Dermis lymphatic vessel endothelial cell (primary cell): ENCODE data around the gene CCL3. TPM values are rescaled to one million over a fixed set of nuclear protein-coding genes. Genes with fewer than 3 reads are reported as not detected.

ENCODE experiments used
- total RNA-seq: library from RNA; depleted of rRNA; stranded (reverse); fragments of >200 nt; gene quantifications from 2 replicates; pipeline ENCODE4 v1.2.1, GENCODE V29; 2014

The CCL3 gene
- total RNA-seq: not detected in 2 replicates

GRCh38 chr17:36089888-36090836 lies at the start of gene CCL3:
Gene CCL3, minus strand, starts transcription at chr17:36090143. Its CDS starts 85 bp downstream, at chr17:36090058.

GRCh38 chr17:36103401-36103975 lies 13.5 kb upstream of the CCL3 start, which contains the start of gene CCL4:
Gene CCL4, plus strand, starts transcription at chr17:36103827. Its CDS starts 79 bp downstream, at chr17:36103906.

GRCh38 chr17:36063786-36064541 lies 26.0 kb downstream of the CCL3 start, which contains the start of gene CCL18:
Gene CCL18, plus strand, starts transcription at chr17:36064272. Its CDS starts 71 bp downstream, at chr17:36064343.

Other genes starting within 250 kb of the CCL3 start
- not detected in 2 replicates for gene HEATR9, start 221.3 kb downstream of the CCL3 start, total RNA-seq
- 0.33 and 0.34 TPM in 2 replicates for gene CCL5, start 209.8 kb downstream of the CCL3 start, total RNA-seq
- 0.22 TPM in 1 of 2 replicates, not detected in the other for gene RDM1, start 159.4 kb downstream of the CCL3 start, total RNA-seq
- gene LYZL6, start 146.4 kb downstream of the CCL3 start, total RNA-seq: not detected in 2 replicates
- 0.11 and 0.26 TPM in 2 replicates for gene CCL16, start 108.6 kb downstream of the CCL3 start, total RNA-seq
- gene CCL14, start 103.4 kb downstream of the CCL3 start, total RNA-seq: 9.1 and 12.5 TPM in 2 replicates
- gene CCL15, start 88.6 kb downstream of the CCL3 start, total RNA-seq: not detected in 2 replicates
- 0.26 and 0.33 TPM in 2 replicates for gene CCL23, start 72.2 kb downstream of the CCL3 start, total RNA-seq
- not detected in 2 replicates for gene CCL18, start 25.9 kb downstream of the CCL3 start, total RNA-seq
- not detected in 2 replicates for gene CCL4, start 13.7 kb upstream of the CCL3 start, total RNA-seq
- 0.43 and 1.5 TPM in 2 replicates for gene TBC1D3B, start 86.5 kb upstream of the CCL3 start, total RNA-seq
- gene CCL3L1, start 106.6 kb upstream of the CCL3 start, total RNA-seq: not detected in 2 replicates
- gene CCL4L2, start 120.9 kb upstream of the CCL3 start, total RNA-seq: not detected in 2 replicates
- 0.11 TPM in 1 of 2 replicates, not detected in the other for gene TBC1D3I, start 174.4 kb upstream of the CCL3 start, total RNA-seq
- not detected in 2 replicates for gene TBC1D3G, start 233.7 kb upstream of the CCL3 start, total RNA-seq